GM23248 (cell line): Measurements from ENCODE around the gene LIN7A. TPM values are rescaled to one million over a fixed set of nuclear protein-coding genes. Genes with fewer than 3 reads are reported as not detected.

Source experiments
- DNase-seq: peaks from one replicate; pipeline ENCODE4 v3.0.0-alpha.2; 2015
- H2AFZ ChIP-seq: fragments of 200-600 bp; sonication (generic); 2 replicates; pipeline ENCODE4 v1.6.1; 2016; ENCODE audit warnings: antibody characterized with exemption
- H3F3A ChIP-seq: fragments of 200-600 bp; sonication (generic); 2 replicates; pipeline ENCODE4 v1.6.1; 2016; ENCODE audit warnings: mild to moderate bottlenecking, antibody characterized with exemption, mixed run types; ENCODE audit not compliant: insufficient read depth
- H3K27ac ChIP-seq: fragments of 200-600 bp; sonication (generic); 2 replicates; pipeline ENCODE4 v1.5.1; 2016; ENCODE audit warnings: mild to moderate bottlenecking
- H3K27me3 ChIP-seq: fragments of 200-600 bp; sonication (generic); replicated peaks from 2 replicates; pipeline ENCODE4 v1.6.1; 2016; ENCODE audit warnings: mild to moderate bottlenecking; ENCODE audit not compliant: insufficient read depth
- H3K36me3 ChIP-seq: fragments of 200-600 bp; sonication (generic); 2 replicates; pipeline ENCODE4 v1.6.1; 2016; ENCODE audit warnings: low read depth, mild to moderate bottlenecking
- H3K4me1 ChIP-seq: fragments of 200-600 bp; sonication (generic); 2 replicates; pipeline ENCODE4 v1.6.1; 2016; ENCODE audit warnings: mild to moderate bottlenecking; ENCODE audit not compliant: insufficient read depth
- H3K4me2 ChIP-seq: fragments of 200-600 bp; sonication (generic); one replicate; pipeline ENCODE4 v1.6.1; 2016; ENCODE audit warnings: mild to moderate bottlenecking; ENCODE audit not compliant: unreplicated experiment
- H3K4me3 ChIP-seq: fragments of 200-600 bp; sonication (generic); 2 replicates; pipeline ENCODE4 v1.5.1; 2016; ENCODE audit warnings: mild to moderate bottlenecking
- H3K79me2 ChIP-seq: fragments of 200-600 bp; sonication (generic); 2 replicates; pipeline ENCODE4 v1.6.1; 2016; ENCODE audit warnings: mild to moderate bottlenecking; ENCODE audit not compliant: insufficient read depth
- H3K9ac ChIP-seq: fragments of 200-600 bp; sonication (generic); 2 replicates; pipeline ENCODE4 v1.6.1; 2016; ENCODE audit warnings: mild to moderate bottlenecking
- H3K9me2 ChIP-seq: fragments of 200-600 bp; sonication (generic); 2 replicates; pipeline ENCODE4 v1.6.1; 2016; ENCODE audit warnings: mixed run types, mild to moderate bottlenecking, moderate library complexity; ENCODE audit not compliant: insufficient read depth
- H3K9me3 ChIP-seq: fragments of 200-600 bp; sonication (generic); one replicate; pipeline ENCODE4 v1.6.1; 2017; ENCODE audit warnings: low read depth
- H4K20me1 ChIP-seq: fragments of 200-600 bp; sonication (generic); 2 replicates; pipeline ENCODE4 v1.6.0; 2016; ENCODE audit not compliant: insufficient read depth
- EZH2 ChIP-seq: fragments of 200-600 bp; sonication (generic); IDR thresholded peaks from 2 replicates; pipeline ENCODE4 v1.6.1; 2018; ENCODE audit warnings: antibody characterized with exemption, mild to moderate bottlenecking; ENCODE audit not compliant: insufficient read depth, poor library complexity, severe bottlenecking
- EZH2phosphoT487 ChIP-seq: fragments of 200-600 bp; sonication (generic); IDR thresholded peaks from 2 replicates; pipeline ENCODE4 v1.6.1; 2018; ENCODE audit warnings: antibody characterized with exemption, moderate library complexity, mild to moderate bottlenecking, low read depth; ENCODE audit not compliant: insufficient read depth
- WGBS, 2 experiments: methylation state at CpG; one replicate each; pipeline ENCODE4 v1.1.6; 2015 to 2017; ENCODE audit warnings: low lambda C conversion rate in 2 of 2, low coverage in 1 of 2; ENCODE audit errors: missing lambda C conversion rate in 2 of 2; 5-methylcytosine and 5-hydroxymethylcytosine counted together
- in situ Hi-C: fragments of 300-500 bp; cut with MboI; formaldehyde crosslinking; loops from 2 replicates; pipeline ENCODE4 v1.15.0; 2020
- polyA plus RNA-seq: library from polyadenylated mRNA; unstranded; fragments of >200 nt; fragmentation: Nextera tagmentation; extraction: Ambion mirVana; gene quantifications from 2 replicates; pipeline ENCODE4 v1.2.1, GENCODE V29; 2016
- total RNA-seq: library from RNA; depleted of rRNA; stranded (reverse); fragments of >200 nt; shearing (Covaris generic); gene quantifications from 2 replicates; pipeline ENCODE4 v1.2.3, GENCODE V29; 2014

The LIN7A gene
- total and polyA plus RNA-seq, 2 experiments from 2014 or later = 1.5 to 1.6 TPM

- in situ Hi-C loops = no loop called here
- no peak overlapping the region for H3K4me2 ChIP-seq
- no peaks in the 10 kb centered on the region for H3K9me3 ChIP-seq
- H3K27me3 ChIP-seq = no peaks in the 10 kb centered on the region
- no peaks in the 10 kb centered on the region for H3K79me2 ChIP-seq
- no peak for DNase-seq
- TF ChIP-seq EZH2phosphoT487 = no peak
- no peak for TF ChIP-seq EZH2
- no peaks in the 10 kb centered on the region for H3K36me3 ChIP-seq
- no peaks in the 10 kb centered on the region for H3K4me1 ChIP-seq
- no peak overlapping the region for H3K4me3 ChIP-seq
- H3K9ac ChIP-seq = no peak overlapping the region
- no peak overlapping the region for H3K27ac ChIP-seq
- no peaks in the 10 kb centered on the region for H4K20me1 ChIP-seq
- no peaks in the 10 kb centered on the region for H3K9me2 ChIP-seq
- no peaks in the 10 kb centered on the region for H3F3A ChIP-seq
- no peak overlapping the region for H2AFZ ChIP-seq
Observed at GRCh38 chr12:80902711-80903110, 35.0 kb downstream of the LIN7A start.

- DNase-seq = no peak
- no peaks in the 10 kb centered on the region for H3K4me1 ChIP-seq
- WGBS, 2 experiments = 80 to 83% methylated on average over 1 of the region's 1 CpG
- TF ChIP-seq EZH2 (no peak), EZH2phosphoT487 (no peak)
- H3K79me2 ChIP-seq = no peaks in the 10 kb centered on the region
- no peaks in the 10 kb centered on the region for H4K20me1 ChIP-seq
- no peaks in the 10 kb centered on the region for H3K36me3 ChIP-seq
- H3K4me2 ChIP-seq = no peak overlapping the region
- in situ Hi-C loops = no loop called here
- H2AFZ ChIP-seq = no peak overlapping the region
- H3K27me3 ChIP-seq = no peaks in the 10 kb centered on the region
- H3K27ac ChIP-seq = no peak overlapping the region
- H3K9ac ChIP-seq = no peak overlapping the region
- H3K4me3 ChIP-seq = no peak overlapping the region
- H3K9me2 ChIP-seq = no peaks in the 10 kb centered on the region
- no peaks in the 10 kb centered on the region for H3K9me3 ChIP-seq
- H3F3A ChIP-seq = no peaks in the 10 kb centered on the region
Observed at GRCh38 chr12:80901661-80902060, 36.1 kb downstream of the LIN7A start.

GRCh38 chr12:80895240-80895639, 42.5 kb downstream of the LIN7A start:
- Histone ChIP-seq H3K27me3 (no peaks in the 10 kb centered on the region), H3K79me2 (no peaks in the 10 kb centered on the region), H3K9me2 (no peaks in the 10 kb centered on the region), H4K20me1 (no peaks in the 10 kb centered on the region), H3K4me3 (no peak overlapping the region), H3F3A (0 out of 2 replicates have a peak, but pooled peaks cover 13% of the 10 kb centered on the region), H2AFZ (no peak overlapping the region), H3K4me1 (peaks cover 11% of the 10 kb centered on the region), H3K9me3 (no peaks in the 10 kb centered on the region), H3K36me3 (no peaks in the 10 kb centered on the region), H3K4me2 (no peak overlapping the region), H3K27ac (no peak overlapping the region), H3K9ac (no peak overlapping the region)
- in situ Hi-C loops = no loop called here
- WGBS, 2 experiments = 69 to 73% methylated on average over 3 of the region's 3 CpGs
- no peak for DNase-seq
- no peak for TF ChIP-seq EZH2
- TF ChIP-seq EZH2phosphoT487 = no peak

- no peaks in the 10 kb centered on the region for H4K20me1 ChIP-seq
- no peak for TF ChIP-seq EZH2phosphoT487
- TF ChIP-seq EZH2 = no peak
- no peak for DNase-seq
- no peak overlapping the region for H3K4me3 ChIP-seq
- no peak overlapping the region for H3K27ac ChIP-seq
- H3K4me1 ChIP-seq = peaks cover 11% of the 10 kb centered on the region
- H3K9me3 ChIP-seq = no peaks in the 10 kb centered on the region
- 93 to 97% methylated on average over 3 of the region's 3 CpGs for WGBS, 2 experiments
- H3F3A ChIP-seq = 0 out of 2 replicates have a peak, but pooled peaks cover 13% of the 10 kb centered on the region
- no peak overlapping the region for H3K4me2 ChIP-seq
- H2AFZ ChIP-seq = no peak overlapping the region
- H3K36me3 ChIP-seq = no peaks in the 10 kb centered on the region
- in situ Hi-C loops = no loop called here
- no peaks in the 10 kb centered on the region for H3K9me2 ChIP-seq
- no peaks in the 10 kb centered on the region for H3K27me3 ChIP-seq
- no peak overlapping the region for H3K9ac ChIP-seq
- no peaks in the 10 kb centered on the region for H3K79me2 ChIP-seq
Observed at GRCh38 chr12:80894179-80894578, 43.6 kb downstream of the LIN7A start.
